Karpas-422 (cell line): ENCODE measurements around the gene TMEM205. TPM values are rescaled to one million over a fixed set of nuclear protein-coding genes. Genes with fewer than 3 reads are reported as not detected.
A peak's percentile ranks its signal among the peaks of the same experiment; 100 is the strongest.

ENCODE experiments used
- DNase-seq: peaks from one replicate; pipeline ENCODE4 v3.0.0-alpha.2; 2015
- H2AFZ ChIP-seq: fragments of 200-600 bp; sonication (generic); 2 replicates; pipeline ENCODE4 v1.6.1; 2014; ENCODE audit warnings: antibody characterized with exemption, low read length, mixed read lengths
- H3K27ac ChIP-seq: fragments of 200-600 bp; sonication (generic); 2 replicates; pipeline ENCODE4 v1.5.1; 2014; ENCODE audit warnings: mild to moderate bottlenecking, low read length, moderate library complexity
- H3K27me3 ChIP-seq: fragments of 200-600 bp; sonication (generic); 2 replicates; pipeline ENCODE4 v1.6.1; 2014; ENCODE audit warnings: low read length, mixed read lengths
- H3K36me3 ChIP-seq: fragments of 200-600 bp; sonication (generic); 2 replicates; pipeline ENCODE4 v1.6.1; 2014; ENCODE audit warnings: low read length, mixed read lengths; ENCODE audit not compliant: insufficient read depth
- H3K4me1 ChIP-seq: fragments of 200-600 bp; sonication (generic); 2 replicates; pipeline ENCODE4 v1.6.1; 2014; ENCODE audit warnings: mild to moderate bottlenecking, low read length, mixed read lengths
- H3K4me2 ChIP-seq: fragments of 200-600 bp; sonication (generic); 2 replicates; pipeline ENCODE4 v1.6.1; 2014; ENCODE audit warnings: low read length, low read depth, mild to moderate bottlenecking; ENCODE audit not compliant: poor library complexity, severe bottlenecking
- H3K4me3 ChIP-seq: fragments of 200-600 bp; sonication (generic); 2 replicates; pipeline ENCODE4 v1.5.1; 2014; ENCODE audit warnings: mild to moderate bottlenecking, antibody characterized with exemption, low read length, mixed read lengths
- H3K79me2 ChIP-seq: fragments of 200-600 bp; sonication (generic); 2 replicates; pipeline ENCODE4 v1.6.1; 2014; ENCODE audit warnings: mild to moderate bottlenecking, low read length, mixed read lengths
- H3K9ac ChIP-seq: fragments of 200-600 bp; sonication (generic); 2 replicates; pipeline ENCODE4 v1.6.0; 2014; ENCODE audit warnings: low read length
- H3K9me2 ChIP-seq: fragments of 200-600 bp; sonication (generic), shearing (Covaris generic); replicated peaks from 2 replicates; pipeline ENCODE4 v1.6.0; 2014; ENCODE audit warnings: mild to moderate bottlenecking, low read length, moderate library complexity; ENCODE audit not compliant: insufficient read depth
- H3K9me3 ChIP-seq: fragments of 300-700, 200-600 bp; sonication (generic); 2 replicates; pipeline ENCODE4 v1.6.1; 2014; ENCODE audit warnings: low read length, mixed read lengths
- H4K20me1 ChIP-seq: fragments of 200-600 bp; sonication (generic); 2 replicates; pipeline ENCODE4 v1.6.1; 2014; ENCODE audit warnings: mild to moderate bottlenecking, antibody characterized with exemption, low read length, low read depth; ENCODE audit not compliant: insufficient read depth
- total RNA-seq: library from RNA; depleted of rRNA; stranded (reverse); fragments of >200 nt; shearing (Covaris generic); gene quantifications from 2 replicates; pipeline ENCODE4 v1.2.3, GENCODE V29; 2014; ENCODE audit warnings: low replicate concordance; rRNA removed

TMEM205 gene
- total RNA-seq, 1 experiment from 2014 or later, result 103 TPM

DNA sequence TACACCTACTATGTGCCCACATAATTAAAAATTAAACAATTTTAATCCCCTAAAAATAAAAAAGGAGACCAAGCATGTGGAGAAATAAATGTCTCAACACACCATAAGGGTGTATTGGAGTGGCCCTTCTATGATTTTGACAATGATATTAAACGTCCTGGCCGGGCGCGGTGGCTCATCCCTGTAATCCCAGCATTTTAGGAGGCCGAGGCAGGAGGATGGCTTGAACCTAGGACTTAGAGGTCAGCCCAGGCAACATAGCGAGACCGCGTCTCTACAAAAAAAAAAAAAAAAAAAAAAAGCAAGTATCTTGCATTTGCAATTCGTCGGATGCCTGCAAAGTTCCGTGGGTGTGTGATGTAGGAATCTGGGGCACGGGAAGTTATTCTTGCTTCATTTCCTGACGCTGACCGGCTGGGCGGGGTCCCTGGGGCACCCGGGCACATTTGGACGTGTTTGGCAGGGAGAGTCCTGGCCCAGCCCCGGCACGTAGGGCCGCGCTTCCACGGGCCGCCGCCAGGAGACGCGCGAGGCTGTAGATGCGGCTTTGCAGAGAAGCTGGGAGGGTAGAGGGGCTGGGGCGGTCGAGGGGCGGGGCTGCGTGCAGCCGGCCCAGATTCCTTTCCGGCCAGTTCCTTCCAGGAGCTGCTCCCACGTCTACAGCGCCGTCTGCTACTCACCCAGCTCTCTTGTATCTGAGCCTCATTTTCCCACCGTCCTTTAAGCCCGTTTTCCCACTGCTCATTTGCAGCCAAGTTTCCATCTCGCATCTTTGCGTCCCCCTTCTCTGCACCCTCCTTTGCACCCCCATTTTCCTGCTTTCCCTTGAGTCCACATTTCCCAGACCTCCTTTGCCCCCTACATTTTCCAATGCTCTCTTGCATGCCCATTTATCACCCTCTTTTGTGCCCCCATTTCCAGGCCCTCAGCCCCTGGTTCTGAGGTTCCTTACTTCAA is 52.4 kb downstream of the TMEM205 start:
- H3K27me3 ChIP-seq, result no peaks in the 10 kb centered on the region
- H3K79me2 ChIP-seq, result no peaks in the 10 kb centered on the region
- H3K9me3 ChIP-seq, result no peaks in the 10 kb centered on the region
- H3K27ac ChIP-seq, result no peak overlapping the region
- peak overlapping the region; percentile 81 for H2AFZ ChIP-seq
- H4K20me1 ChIP-seq, result no peaks in the 10 kb centered on the region
- H3K9me2 ChIP-seq, result no peaks in the 10 kb centered on the region
- H3K4me2 ChIP-seq, result peak overlapping the region; percentile 47
- DNase-seq, result peak; percentile 91
- H3K36me3 ChIP-seq, result no peaks in the 10 kb centered on the region
- H3K9ac ChIP-seq, result peak overlapping the region; percentile 40; the same call in 1 of the 2 replicates
- peaks cover 8% of the 10 kb centered on the region for H3K4me1 ChIP-seq
- peak overlapping the region; percentile 47; the same call in 1 of the 2 replicates for H3K4me3 ChIP-seq

Other genes starting within 250 kb of the TMEM205 start
- 25.3 and 28.6 TPM in 2 replicates for gene SPC24, start 190.5 kb downstream of the TMEM205 start, total RNA-seq
- 0.19 and 1.9 TPM in 2 replicates for gene KANK2, start 148.7 kb downstream of the TMEM205 start, total RNA-seq
- gene ANGPTL8, start 106.6 kb downstream of the TMEM205 start, total RNA-seq, result not detected in 2 replicates
- 6.5 and 10.3 TPM in 2 replicates for gene DOCK6, start 83.7 kb downstream of the TMEM205 start, total RNA-seq
- gene TSPAN16, start 50.1 kb downstream of the TMEM205 start, total RNA-seq, result not detected in 2 replicates
- 8.6 and 9.0 TPM in 2 replicates for gene RAB3D, start 6.6 kb downstream of the TMEM205 start, total RNA-seq
- 2.9 and 14.8 TPM in 2 replicates for gene CCDC159, start 251 bp upstream of the TMEM205 start, total RNA-seq
- gene PLPPR2, start 9.2 kb upstream of the TMEM205 start, total RNA-seq, result 0.43 and 0.67 TPM in 2 replicates
- 7.4 and 12.6 TPM in 2 replicates for gene SWSAP1, start 28.4 kb upstream of the TMEM205 start, total RNA-seq
- 8.5 and 16.7 TPM in 2 replicates for gene EPOR, start 38.0 kb upstream of the TMEM205 start, total RNA-seq
- 2.5 TPM in 1 of 2 replicates, not detected in the other for gene RGL3, start 73.0 kb upstream of the TMEM205 start, total RNA-seq
- gene ODAD3, start 88.9 kb upstream of the TMEM205 start, total RNA-seq, result 0.32 TPM in 1 of 2 replicates, not detected in the other
- gene PRKCSH, start 89.4 kb upstream of the TMEM205 start, total RNA-seq, result 77.3 and 90.4 TPM in 2 replicates
- not detected in 2 replicates for gene ELAVL3, start 134.8 kb upstream of the TMEM205 start, total RNA-seq
- 6.1 and 11.3 TPM in 2 replicates for gene ZNF653, start 159.6 kb upstream of the TMEM205 start, total RNA-seq
- gene ECSIT, start 182.9 kb upstream of the TMEM205 start, total RNA-seq, result 59.8 and 86.0 TPM in 2 replicates
- not detected in 2 replicates for gene CNN1, start 192.6 kb upstream of the TMEM205 start, total RNA-seq
- gene ELOF1, start 213.0 kb upstream of the TMEM205 start, total RNA-seq, result 52.5 and 84.1 TPM in 2 replicates
- 24.0 and 55.1 TPM in 2 replicates for gene ACP5, start 231.4 kb upstream of the TMEM205 start, total RNA-seq